ENCODE results near the gene APOC4. TPM values are rescaled to one million over a fixed set of nuclear protein-coding genes. Genes with fewer than 3 reads are reported as not detected.
"Not testable (repeated sequence)": the region's sequence is repeated elsewhere in the genome, so short reads cannot be mapped to it uniquely, and the experiment has no call there.

APOC4 gene
- total and polyA plus RNA-seq, 5 experiments from 2014 or later: not detected

DNA sequence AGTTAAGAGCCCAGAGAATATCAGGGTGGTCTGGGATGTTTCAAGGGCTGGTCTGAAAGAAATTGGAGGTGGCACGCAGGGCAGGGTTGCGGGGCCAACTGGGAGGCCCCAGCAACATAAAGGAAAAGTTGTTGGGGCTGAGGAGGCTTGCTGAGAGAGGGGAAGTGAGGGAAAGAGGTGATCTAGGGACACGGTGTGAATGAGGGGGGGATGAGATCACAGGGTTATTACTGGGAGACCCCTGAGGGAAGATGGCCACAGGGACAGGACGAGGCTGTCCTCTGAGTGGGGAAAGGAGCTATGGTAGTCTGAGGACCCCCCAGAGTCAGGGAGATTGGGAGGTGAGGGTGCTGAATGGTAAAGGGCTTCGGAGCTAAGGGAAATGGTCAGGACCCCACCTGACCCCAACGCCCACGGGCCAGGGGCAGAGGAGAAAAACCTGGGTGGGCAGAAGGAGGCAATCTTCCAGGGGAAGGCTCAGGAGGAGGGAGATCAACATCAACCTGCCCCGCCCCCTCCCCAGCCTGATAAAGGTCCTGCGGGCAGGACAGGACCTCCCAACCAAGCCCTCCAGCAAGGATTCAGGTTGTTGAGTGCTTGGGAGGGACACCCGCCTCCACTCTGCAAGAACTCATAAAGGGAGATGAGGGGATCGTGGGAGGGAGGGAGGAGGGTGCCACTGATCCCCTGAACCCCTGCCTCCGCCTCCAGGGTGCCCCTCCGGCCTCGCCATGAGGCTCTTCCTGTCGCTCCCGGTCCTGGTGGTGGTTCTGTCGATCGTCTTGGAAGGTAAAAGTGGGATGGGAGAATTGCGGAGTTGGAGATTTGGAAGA lies 15.6 kb upstream of the APOC4 start:
- H3K27ac Mint-ChIP-seq: peak overlapping the region in 1 of 10 donors; percentile 21
- H3K4me1 Mint-ChIP-seq: peaks cover 8 to 22% (median 11%) of the 10 kb centered on the region in 4 donors
- ATAC-seq: peak in 1 of 2 donors; percentile 14
- H3K36me3 Mint-ChIP-seq, DNase-seq, POLR2A ChIA-PET, H3K9me3 Mint-ChIP-seq: not testable (repeated sequence)
- peak overlapping the region in 5 of 10 donors; percentile 22 to 56 (median 43) for H3K4me3 Mint-ChIP-seq
- peaks cover 13 to 43% (median 20%) of the 10 kb centered on the region in 5 donors for H3K27me3 Mint-ChIP-seq

- Mint-ChIP-seq H3K9me3 (no peaks in the 10 kb centered on the region), H3K27ac (no peak overlapping the region), H3K4me3 (no peak overlapping the region), H3K4me1 (peaks cover 8 to 22% (median 11%) of the 10 kb centered on the region in 4 donors), H3K27me3 (peaks cover 13 to 43% (median 20%) of the 10 kb centered on the region in 5 donors), H3K36me3 (no peaks in the 10 kb centered on the region)
- POLR2A ChIA-PET: no interaction called here
- ATAC-seq: no peak
- no peak for DNase-seq
Measured at GRCh38 chr19:44927746-44928145, 14.3 kb upstream of the APOC4 start.

- Mint-ChIP-seq H3K4me3 (no peak overlapping the region), H3K9me3 (no peaks in the 10 kb centered on the region), H3K4me1 (peaks cover 8 to 22% (median 11%) of the 10 kb centered on the region in 4 donors), H3K36me3 (no peaks in the 10 kb centered on the region), H3K27me3 (peaks cover 11 to 40% (median 19%) of the 10 kb centered on the region in 5 donors), H3K27ac (peak overlapping the region in 1 of 10 donors; percentile 67)
- no peak for ATAC-seq
- POLR2A ChIA-PET: interaction anchor here (0.6 kb wide), 1 partner anchor 142 kb away, joined by 4 read pairs; no protein-coding TSS in a partner anchor
- no peak for DNase-seq
Measured at GRCh38 chr19:44930088-44930487, 11.9 kb upstream of the APOC4 start.

- DNase-seq (no peak), ATAC-seq (no peak)
- H3K27ac Mint-ChIP-seq: no peak overlapping the region
- no peaks in the 10 kb centered on the region for H3K36me3 Mint-ChIP-seq
- H3K4me3 Mint-ChIP-seq: no peak overlapping the region
- POLR2A ChIA-PET: no interaction called here
- H3K4me1 Mint-ChIP-seq: peaks cover 4 to 9% (median 5%) of the 10 kb centered on the region in 4 donors
- H3K9me3 Mint-ChIP-seq: no peaks in the 10 kb centered on the region
- H3K27me3 Mint-ChIP-seq: peaks cover 2 to 26% (median 6%) of the 10 kb centered on the region in 5 donors
Measured at GRCh38 chr19:44931541-44931940, 10.5 kb upstream of the APOC4 start.

- Mint-ChIP-seq H3K36me3 (no peaks in the 10 kb centered on the region), H3K4me1 (peaks cover 0 to 4% (median 0%) of the 10 kb centered on the region in 4 donors), H3K9me3 (no peaks in the 10 kb centered on the region), H3K27ac (no peak overlapping the region), H3K27me3 (no peaks in the 10 kb centered on the region), H3K4me3 (no peak overlapping the region)
- ATAC-seq (no peak), DNase-seq (no peak)
- POLR2A ChIA-PET: no interaction called here
Measured at GRCh38 chr19:44939668-44940067, 2.4 kb upstream of the APOC4 start.

DNA sequence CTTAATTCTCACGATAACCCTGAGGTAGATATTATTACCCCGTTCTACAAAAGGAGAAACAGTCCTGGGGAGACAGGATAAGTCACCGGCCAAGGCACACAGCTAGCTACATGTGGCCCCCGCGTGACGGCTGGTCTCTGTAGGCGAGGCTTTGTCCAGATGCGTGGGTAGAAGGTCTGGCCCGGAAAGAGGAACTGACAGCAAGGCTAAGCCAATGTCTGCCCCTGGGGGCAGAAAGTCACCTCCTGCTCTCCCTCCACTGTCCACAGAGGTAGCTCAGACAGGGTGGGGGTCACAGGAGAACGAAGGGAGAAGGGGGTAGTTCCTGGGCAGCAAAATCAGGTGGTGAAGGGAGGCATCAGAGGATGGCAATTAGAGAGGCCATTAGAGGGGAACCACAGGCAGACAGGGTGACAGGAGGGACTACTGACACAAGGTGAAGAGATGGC lies 1.8 kb downstream of the APOC4 start:
- Mint-ChIP-seq H3K27ac (peak overlapping the region in 1 of 10 donors; percentile 20), H3K36me3 (no peaks in the 10 kb centered on the region), H3K4me1 (peaks cover 0 to 4% (median 0%) of the 10 kb centered on the region in 4 donors), H3K9me3 (no peaks in the 10 kb centered on the region), H3K27me3 (no peaks in the 10 kb centered on the region), H3K4me3 (no peak overlapping the region)
- POLR2A ChIA-PET: no interaction called here
- no peak for DNase-seq
- no peak for ATAC-seq

DNA sequence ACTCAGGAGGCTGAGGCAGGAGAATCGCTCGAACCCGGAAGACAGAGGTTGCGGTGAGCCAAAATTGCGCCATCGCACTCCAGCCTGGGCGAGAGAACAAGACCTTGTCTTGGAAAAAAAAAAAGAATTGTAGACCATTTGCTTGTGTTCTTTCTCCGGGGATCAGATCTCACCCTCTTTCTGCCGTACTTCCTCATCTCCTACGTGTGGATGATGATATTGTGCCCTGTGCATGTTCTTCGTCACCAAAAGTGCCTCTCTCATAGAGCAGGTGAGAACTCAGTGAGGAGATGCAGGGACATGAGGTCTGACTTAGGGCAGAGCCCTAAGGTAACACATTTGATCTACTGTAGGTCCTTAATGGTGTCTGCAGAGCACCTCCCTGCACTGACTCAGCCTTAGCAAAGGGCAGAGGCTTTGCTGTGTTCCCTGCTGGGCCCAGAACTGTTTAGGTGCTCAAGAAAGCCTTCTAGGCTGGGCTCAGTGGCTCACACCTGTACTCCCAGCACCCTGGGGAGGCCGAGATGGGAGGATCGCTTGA lies 5.1 kb downstream of the APOC4 start:
- peak overlapping the region in 1 of 10 donors; percentile 62 for H3K27ac Mint-ChIP-seq
- no peaks in the 10 kb centered on the region for H3K27me3 Mint-ChIP-seq
- peaks cover 2 to 7% (median 6%) of the 10 kb centered on the region in 4 donors for H3K4me1 Mint-ChIP-seq
- no peak for DNase-seq
- H3K9me3 Mint-ChIP-seq: no peaks in the 10 kb centered on the region
- POLR2A ChIA-PET: no interaction called here
- ATAC-seq: no peak
- H3K4me3 Mint-ChIP-seq: no peak overlapping the region
- H3K36me3 Mint-ChIP-seq: peaks cover 0 to 10% (median 0%) of the 10 kb centered on the region in 3 donors

DNA sequence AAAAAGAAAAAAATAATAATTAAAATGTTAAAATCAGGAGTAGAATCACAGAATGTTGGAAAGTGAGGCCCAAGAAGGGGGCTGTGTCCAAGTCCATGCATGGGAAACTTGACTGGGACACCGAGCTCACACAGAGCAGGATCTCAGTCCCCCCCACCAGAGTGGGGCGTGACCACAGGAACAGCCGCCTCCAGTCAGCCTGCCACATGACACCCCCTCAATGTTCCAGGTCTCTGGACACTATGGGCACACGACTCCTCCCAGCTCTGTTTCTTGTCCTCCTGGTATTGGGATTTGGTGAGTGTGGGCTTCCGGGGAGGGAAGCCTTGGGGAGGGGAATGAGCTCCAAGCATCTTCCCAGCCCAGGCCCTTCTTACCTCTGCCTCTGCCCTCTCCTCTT lies 6.2 kb downstream of the APOC4 start:
- no peak overlapping the region for H3K4me3 Mint-ChIP-seq
- POLR2A ChIA-PET: no interaction called here
- peaks cover 0 to 10% (median 0%) of the 10 kb centered on the region in 3 donors for H3K36me3 Mint-ChIP-seq
- ATAC-seq (no peak), DNase-seq (no peak)
- no peaks in the 10 kb centered on the region for H3K9me3 Mint-ChIP-seq
- H3K27ac Mint-ChIP-seq: peak overlapping the region in 3 of 10 donors; percentile 43 to 62 (median 53)
- peaks cover 2 to 7% (median 6%) of the 10 kb centered on the region in 4 donors for H3K4me1 Mint-ChIP-seq
- H3K27me3 Mint-ChIP-seq: no peaks in the 10 kb centered on the region

GRCh38 chr19:44948763-44949374 lies 6.8 kb downstream of the APOC4 start:
- ATAC-seq (no peak), DNase-seq (no peak)
- POLR2A ChIA-PET: no interaction called here
- H3K27me3 Mint-ChIP-seq: no peaks in the 10 kb centered on the region
- H3K9me3 Mint-ChIP-seq: no peaks in the 10 kb centered on the region
- H3K27ac Mint-ChIP-seq: peak overlapping the region in 3 of 10 donors; percentile 43 to 69 (median 53)
- H3K4me3 Mint-ChIP-seq: no peak overlapping the region
- peaks cover 0 to 10% (median 0%) of the 10 kb centered on the region in 3 donors for H3K36me3 Mint-ChIP-seq
- peaks cover 3 to 10% (median 7%) of the 10 kb centered on the region in 4 donors for H3K4me1 Mint-ChIP-seq

DNA sequence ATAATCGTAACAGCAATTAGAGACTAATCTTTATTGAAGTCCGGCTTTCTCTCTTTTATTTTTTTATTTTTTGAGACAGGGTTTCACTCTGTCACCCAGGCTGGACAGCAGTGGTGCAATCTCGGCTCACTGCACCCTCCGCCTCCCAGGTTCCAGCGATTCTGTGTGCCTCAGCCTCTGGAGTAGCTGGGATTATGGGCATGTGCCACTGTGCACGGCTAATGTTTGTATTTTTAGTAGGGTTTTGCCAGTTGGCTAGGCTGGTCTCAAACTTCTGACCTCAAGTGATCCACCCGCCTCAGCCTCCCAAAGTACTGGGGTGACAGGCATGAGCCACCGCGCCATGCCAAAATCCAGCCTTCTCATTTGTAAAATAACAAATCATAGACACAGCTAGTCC lies 7.5 kb downstream of the APOC4 start:
- POLR2A ChIA-PET: no interaction called here
- peaks cover 3 to 14% (median 10%) of the 10 kb centered on the region in 4 donors for H3K4me1 Mint-ChIP-seq

DNA sequence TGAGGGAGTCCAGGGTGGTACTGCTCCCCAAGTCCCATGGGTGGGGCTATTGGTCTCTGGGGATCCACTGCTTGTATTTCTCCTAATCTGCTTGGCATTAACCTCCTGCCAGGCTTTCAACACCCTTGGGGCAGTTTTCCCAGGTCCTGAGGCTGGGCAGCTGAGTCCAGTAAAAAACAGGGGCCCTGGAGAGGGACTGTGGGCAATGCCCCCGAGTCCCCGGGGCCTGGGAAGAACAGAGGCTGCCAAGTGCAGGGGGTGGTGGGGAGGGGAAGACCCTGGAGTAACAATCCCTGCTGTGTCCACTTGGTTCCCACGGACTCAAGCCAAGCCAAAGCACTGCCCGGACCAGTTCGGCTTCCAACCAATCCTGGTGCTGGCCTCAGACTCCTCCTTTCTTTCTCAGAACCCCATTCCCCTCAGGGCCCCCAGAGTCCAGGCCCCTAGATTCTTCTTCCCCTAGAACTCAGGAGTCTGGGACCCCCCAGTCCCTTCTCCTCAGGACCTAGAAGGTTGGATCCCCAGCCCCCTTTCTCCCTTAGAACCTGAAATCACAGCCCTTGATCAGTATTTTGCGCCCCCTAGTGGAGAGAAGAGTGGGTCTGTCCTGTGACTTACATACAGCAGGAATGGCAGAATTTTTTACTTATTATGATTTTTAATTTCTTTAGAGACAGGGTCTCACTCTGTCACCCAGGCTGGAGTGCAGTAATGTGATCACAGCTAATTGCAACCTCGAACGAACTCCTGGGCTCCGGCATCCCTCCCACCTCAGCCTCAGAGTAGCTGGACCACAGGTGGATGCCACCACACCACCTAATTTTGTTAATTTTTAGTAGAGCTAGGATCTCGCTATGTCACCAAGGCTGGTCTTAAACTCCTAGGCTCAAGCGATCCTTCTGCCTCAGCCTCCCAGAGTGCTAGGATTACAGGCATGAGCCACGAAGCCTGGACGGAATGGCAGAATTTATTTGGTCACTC lies 9.4 kb downstream of the APOC4 start:
- H3K36me3 Mint-ChIP-seq: peaks cover 0 to 10% (median 0%) of the 10 kb centered on the region in 3 donors
- H3K27me3 Mint-ChIP-seq: no peaks in the 10 kb centered on the region
- peaks cover 12 to 29% (median 21%) of the 10 kb centered on the region in 4 donors for H3K4me1 Mint-ChIP-seq
- no peak for ATAC-seq
- POLR2A ChIA-PET: interaction anchor here (1.0 kb wide), 1 partner anchor 50 kb away, joined by 4 read pairs; the partner anchor contains the start of gene RELB
- H3K4me3 Mint-ChIP-seq: peak overlapping the region in 4 of 10 donors; percentile 1 to 50 (median 25)
- H3K27ac Mint-ChIP-seq: peak overlapping the region in 4 of 10 donors; percentile 0 to 76 (median 54)
- no peaks in the 10 kb centered on the region for H3K9me3 Mint-ChIP-seq
- DNase-seq: peak; percentile 23 to 86 (median 62)

More for the DNA sequence above, 7.5 kb downstream of the APOC4 start:
- no peak overlapping the region for H3K4me3 Mint-ChIP-seq
- ATAC-seq: no peak
- no peaks in the 10 kb centered on the region for H3K27me3 Mint-ChIP-seq
- no peaks in the 10 kb centered on the region for H3K9me3 Mint-ChIP-seq
- no peak overlapping the region for H3K27ac Mint-ChIP-seq
- DNase-seq: no peak
- peaks cover 0 to 10% (median 0%) of the 10 kb centered on the region in 3 donors for H3K36me3 Mint-ChIP-seq

DNA sequence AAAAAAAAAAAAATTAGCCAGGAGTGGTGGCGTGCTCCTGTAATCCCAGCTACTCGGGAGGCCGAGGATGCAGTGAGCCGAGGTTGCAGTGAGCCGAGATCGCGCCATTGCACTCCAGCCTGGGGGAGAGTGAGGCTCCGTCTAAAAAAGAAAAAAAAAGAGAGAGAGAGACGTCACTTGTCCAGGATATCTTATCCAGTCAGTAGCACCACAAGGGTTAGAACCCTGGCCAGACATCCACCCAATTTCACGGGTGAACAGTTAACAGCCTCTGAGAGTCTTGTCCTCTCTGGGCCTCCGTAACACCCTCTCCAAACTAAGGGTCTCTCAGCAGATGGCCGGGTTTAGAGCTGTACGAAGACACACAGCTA lies 12.2 kb downstream of the APOC4 start:
- Mint-ChIP-seq H3K4me3 (peak overlapping the region; percentile 94 to 100 (median 97)), H3K4me1 (peaks cover 22 to 55% (median 42%) of the 10 kb centered on the region in 4 donors), H3K27me3 (no peaks in the 10 kb centered on the region), H3K9me3 (no peaks in the 10 kb centered on the region), H3K36me3 (peaks cover 0 to 13% (median 0%) of the 10 kb centered on the region in 3 donors), H3K27ac (peak overlapping the region; percentile 94 to 99 (median 98))
- no peak for DNase-seq
- POLR2A ChIA-PET: interaction anchor here (0.8 to 2.4 kb wide), 10 partner anchors 11 to 452 kb away, joined by 3 to 16 read pairs (median 4); partner anchors contain the start of genes BLOC1S3, CLASRP, RELB and TOMM40
- peak in 1 of 2 donors; percentile 7 for ATAC-seq
